Natural killer cell (primary cell): ENCODE data around the gene RBBP8NL. TPM values are rescaled to one million over a fixed set of nuclear protein-coding genes. Genes with fewer than 3 reads are reported as not detected.

ENCODE experiments used
- ATAC-seq, 3 donors: fragments of 150-1000 bp in 2 of 3; fragments of 200-7000 bp in 1 of 3; cut with Tn5 transposase; 1 replicate in 1 of 3; 2 replicates in 2 of 3; pipeline ENCODE4 v1.10.0; 2021; ENCODE audit warnings: mild to moderate bottlenecking in 2 of 3, moderate library complexity in 2 of 3
- DNase-seq, 2 donors: peaks; one replicate each; pipeline versions ENCODE4 v3.0.0 to v3.0.0-alpha.2; 2013 to 2021; ENCODE audit warnings: mixed read lengths in 1 of 2
- H3K27ac ChIP-seq: one replicate; pipeline ENCODE4 v1.5.1; 2013; ENCODE audit warnings: mild to moderate bottlenecking, low read length
- H3K27me3 ChIP-seq: one replicate; pipeline ENCODE4 v1.6.1; 2013; ENCODE audit warnings: low read length; ENCODE audit not compliant: control insufficient read depth, insufficient read depth
- H3K36me3 ChIP-seq: one replicate; pipeline ENCODE4 v1.6.1; 2013; ENCODE audit warnings: low read length; ENCODE audit not compliant: control insufficient read depth, insufficient read depth
- H3K4me1 ChIP-seq: one replicate; pipeline ENCODE4 v1.6.1; 2013; ENCODE audit warnings: low read length; ENCODE audit not compliant: control insufficient read depth, insufficient read depth
- H3K4me3 ChIP-seq: one replicate; pipeline ENCODE4 v1.5.1; 2013; ENCODE audit warnings: low read length
- H3K9me3 ChIP-seq: one replicate; pipeline ENCODE4 v1.6.1; 2013; ENCODE audit warnings: low read length; ENCODE audit not compliant: control insufficient read depth, insufficient read depth
- H3K27ac Mint-ChIP-seq, 2 donors: one replicate each; pipeline ENCODE4 v1.8.0; 2022; ENCODE audit warnings: mild to moderate bottlenecking in 2 of 2, mixed read lengths in 2 of 2, moderate library complexity in 1 of 2
- H3K27me3 Mint-ChIP-seq, 2 donors: one replicate each; pipeline ENCODE4 v1.8.0; 2022; ENCODE audit warnings: low read depth in 2 of 2, mixed read lengths in 2 of 2
- H3K36me3 Mint-ChIP-seq: one replicate; pipeline ENCODE4 v1.8.0; 2022; ENCODE audit warnings: mixed read lengths
- H3K4me1 Mint-ChIP-seq, 2 donors: one replicate each; pipeline ENCODE4 v1.8.0; 2022; ENCODE audit warnings: mixed read lengths in 2 of 2
- H3K4me3 Mint-ChIP-seq: one replicate; pipeline ENCODE4 v1.8.0; 2022; ENCODE audit warnings: mild to moderate bottlenecking, moderate library complexity, mixed read lengths
- H3K9me3 Mint-ChIP-seq, 2 donors: one replicate each; pipeline ENCODE4 v1.8.0; 2022; ENCODE audit warnings: mixed read lengths in 2 of 2
- WGBS: methylation state at CpG from one replicate; pipeline ENCODE4 v1.1.7; 2013; ENCODE audit warnings: missing lambda C conversion rate; ENCODE audit not compliant: insufficient coverage; 5-methylcytosine and 5-hydroxymethylcytosine counted together
- intact Hi-C: fragments of 100-400 bp; cut with micrococcal nuclease; formaldehyde crosslinking; loops from one replicate; pipeline ENCODE4 v1.14.2; 2022
- total RNA-seq, 4 donors: library from RNA; stranded (reverse); fragments of 120-200 nt in 1 of 4; gene quantifications; one replicate each; pipeline versions ENCODE4 v1.2.3 to v1.2.4, GENCODE V29; 2013 to 2022
- TF ChIP-seq, protein P1 (sequence below): fragments of 200-600 bp; IDR thresholded peaks from one replicate; pipeline ENCODE4 v1.8.0; 2022; ENCODE audit warnings: antibody characterized with exemption

Gene RBBP8NL, protein sequence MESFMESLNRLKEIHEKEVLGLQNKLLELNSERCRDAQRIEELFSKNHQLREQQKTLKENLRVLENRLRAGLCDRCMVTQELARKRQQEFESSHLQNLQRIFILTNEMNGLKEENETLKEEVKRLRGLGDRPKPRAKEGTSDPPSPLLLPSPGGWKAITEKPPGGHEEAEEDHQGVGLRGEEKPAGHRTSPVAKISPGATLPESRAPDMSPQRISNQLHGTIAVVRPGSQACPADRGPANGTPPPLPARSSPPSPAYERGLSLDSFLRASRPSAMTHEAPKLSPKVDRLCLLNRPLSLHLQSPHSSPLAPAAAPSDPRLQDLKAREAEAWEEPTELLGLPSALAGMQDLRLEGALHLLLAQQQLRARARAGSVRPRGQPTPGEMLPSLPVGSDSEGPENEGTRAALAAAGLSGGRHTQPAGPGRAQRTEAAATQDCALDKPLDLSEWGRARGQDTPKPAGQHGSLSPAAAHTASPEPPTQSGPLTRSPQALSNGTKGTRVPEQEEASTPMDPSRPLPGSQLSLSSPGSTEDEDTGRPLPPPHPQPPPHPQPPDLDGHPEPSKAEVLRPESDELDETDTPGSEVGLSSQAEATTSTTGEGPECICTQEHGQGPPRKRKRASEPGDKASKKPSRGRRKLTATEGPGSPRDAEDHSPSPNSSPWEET
- total RNA-seq, result not detected
- not detected for total RNA-seq (2013)

DNA sequence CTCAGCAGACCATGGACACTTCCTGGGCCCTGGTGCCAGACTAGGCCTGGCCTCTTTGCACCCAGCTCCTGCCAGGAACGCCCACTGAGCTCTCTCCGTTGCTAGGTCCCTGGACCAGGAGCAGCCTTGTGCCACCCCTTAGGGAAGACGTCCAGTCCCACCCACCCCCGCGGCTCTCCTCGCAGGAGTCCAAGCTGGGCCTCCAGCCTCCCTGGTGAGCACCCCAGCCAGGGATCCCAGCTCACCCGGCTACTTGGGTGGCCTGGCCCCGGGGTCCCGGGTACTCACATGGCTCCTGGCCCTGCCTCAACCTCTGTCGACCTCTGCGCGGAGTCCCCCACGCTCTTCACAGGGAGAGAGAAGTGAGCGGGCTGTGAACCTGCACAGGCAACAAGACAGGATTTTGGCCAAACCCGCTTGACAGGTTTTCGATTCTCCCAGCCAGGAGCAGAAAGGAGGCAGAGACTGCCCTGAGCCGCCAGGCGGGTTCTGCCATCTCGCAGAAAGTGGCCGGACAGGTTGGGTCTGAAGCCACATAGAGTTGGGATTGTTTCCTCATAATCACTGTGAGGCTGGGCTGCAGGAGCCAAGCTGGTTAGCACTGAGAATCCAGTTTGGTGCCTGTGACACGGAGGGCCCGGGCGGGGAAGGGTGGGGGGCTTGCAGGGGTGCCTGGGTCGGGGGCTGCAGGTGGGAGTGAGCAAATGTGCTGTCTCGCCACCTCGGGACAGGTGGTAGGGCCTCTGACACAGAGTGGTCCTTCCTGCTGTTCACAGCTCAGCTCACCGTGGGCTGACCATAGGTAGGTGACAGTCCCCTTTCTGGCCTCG, at the start of gene RBBP8NL:
TSS of gene RBBP8NL (minus strand) at position 368 of the 830 bp plus-strand sequence. CDS start 7,892 bp downstream, outside the sequence.
- H3K36me3 Mint-ChIP-seq, result no peaks in the 10 kb centered on the region
- intact Hi-C loops, result no loop called here
- H3K9me3 ChIP-seq, result no peaks in the 10 kb centered on the region
- H3K27me3 Mint-ChIP-seq, result no peaks in the 10 kb centered on the region
- no peaks in the 10 kb centered on the region for H3K9me3 Mint-ChIP-seq
- no peaks in the 10 kb centered on the region for H3K27me3 ChIP-seq
- no peak for DNase-seq
- TF ChIP-seq, protein P1, sequence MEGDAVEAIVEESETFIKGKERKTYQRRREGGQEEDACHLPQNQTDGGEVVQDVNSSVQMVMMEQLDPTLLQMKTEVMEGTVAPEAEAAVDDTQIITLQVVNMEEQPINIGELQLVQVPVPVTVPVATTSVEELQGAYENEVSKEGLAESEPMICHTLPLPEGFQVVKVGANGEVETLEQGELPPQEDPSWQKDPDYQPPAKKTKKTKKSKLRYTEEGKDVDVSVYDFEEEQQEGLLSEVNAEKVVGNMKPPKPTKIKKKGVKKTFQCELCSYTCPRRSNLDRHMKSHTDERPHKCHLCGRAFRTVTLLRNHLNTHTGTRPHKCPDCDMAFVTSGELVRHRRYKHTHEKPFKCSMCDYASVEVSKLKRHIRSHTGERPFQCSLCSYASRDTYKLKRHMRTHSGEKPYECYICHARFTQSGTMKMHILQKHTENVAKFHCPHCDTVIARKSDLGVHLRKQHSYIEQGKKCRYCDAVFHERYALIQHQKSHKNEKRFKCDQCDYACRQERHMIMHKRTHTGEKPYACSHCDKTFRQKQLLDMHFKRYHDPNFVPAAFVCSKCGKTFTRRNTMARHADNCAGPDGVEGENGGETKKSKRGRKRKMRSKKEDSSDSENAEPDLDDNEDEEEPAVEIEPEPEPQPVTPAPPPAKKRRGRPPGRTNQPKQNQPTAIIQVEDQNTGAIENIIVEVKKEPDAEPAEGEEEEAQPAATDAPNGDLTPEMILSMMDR, result no peak
- no peak within 1 kb of the TSS for H3K27ac Mint-ChIP-seq
- ATAC-seq, result no peak
- no peaks in the 10 kb centered on the region for H3K4me1 ChIP-seq
- 83% methylated on average over 28 of the region's 28 CpGs for WGBS
- no peaks in the 10 kb centered on the region for H3K4me1 Mint-ChIP-seq
- H3K4me3 ChIP-seq, result no peak within 1 kb of the TSS
- H3K36me3 ChIP-seq, result no peaks in the 10 kb centered on the region
- no peak within 1 kb of the TSS for H3K27ac ChIP-seq
- H3K4me3 Mint-ChIP-seq, result no peak within 1 kb of the TSS

DNA sequence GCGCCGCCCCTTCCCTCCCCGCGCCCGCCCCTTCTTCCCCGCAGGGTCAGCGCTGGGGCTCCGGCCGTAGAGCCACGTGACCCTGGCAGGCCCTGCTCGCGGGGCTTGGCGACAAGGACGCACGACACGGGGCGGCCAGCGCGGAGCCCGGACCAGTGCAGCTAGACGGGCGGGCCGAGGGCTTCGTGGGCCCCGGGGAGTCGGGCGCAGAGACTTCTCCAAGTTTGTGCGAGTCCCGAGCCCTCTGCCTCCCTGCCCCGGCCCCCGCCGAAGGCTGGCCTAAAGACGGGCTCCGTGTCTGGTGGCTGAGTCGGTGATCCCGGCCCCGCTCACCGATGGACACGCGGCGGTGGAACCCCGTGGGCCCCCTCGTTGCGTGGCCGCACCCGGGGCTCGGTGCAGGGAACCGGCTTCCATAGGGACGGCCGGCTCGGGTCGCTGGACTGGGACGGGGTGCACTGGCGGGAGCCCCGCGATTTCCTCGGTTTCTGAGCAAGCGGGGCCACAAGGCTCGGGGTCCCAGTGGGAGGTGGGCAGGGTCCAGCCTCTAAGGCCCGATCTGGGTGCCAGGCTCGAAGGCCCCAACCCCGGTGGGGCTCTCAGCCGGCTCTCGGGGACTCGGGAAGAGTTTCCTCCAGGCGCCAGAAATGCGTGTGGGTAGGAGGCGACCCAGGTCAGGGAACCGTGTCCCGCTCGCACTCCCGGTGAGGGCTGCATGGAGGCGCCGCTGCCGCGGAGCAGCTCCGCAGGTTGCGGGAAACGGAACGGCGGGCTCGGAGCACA, 48.9 kb upstream of the RBBP8NL start:
- peaks cover 8% of the 10 kb centered on the region for H3K4me1 ChIP-seq
- H3K27ac ChIP-seq, result no peak overlapping the region
- H3K36me3 ChIP-seq, result no peaks in the 10 kb centered on the region
- H3K4me3 Mint-ChIP-seq, result no peak overlapping the region
- 4% methylated on average over 82 of the region's 82 CpGs for WGBS
- H3K27me3 Mint-ChIP-seq, result peaks cover 45% of the 10 kb centered on the region in 2 donors
- peaks cover 0 to 7% of the 10 kb centered on the region in 2 donors for H3K4me1 Mint-ChIP-seq
- H3K9me3 ChIP-seq, result no peaks in the 10 kb centered on the region
- TF ChIP-seq, protein P1, result no peak
- ATAC-seq (no peak), DNase-seq (no peak)
- H3K4me3 ChIP-seq, result no peak overlapping the region
- H3K9me3 Mint-ChIP-seq, result no peaks in the 10 kb centered on the region
- intact Hi-C loops, result no loop called here
- no peaks in the 10 kb centered on the region for H3K36me3 Mint-ChIP-seq
- no peak overlapping the region for H3K27ac Mint-ChIP-seq
- H3K27me3 ChIP-seq, result peaks cover 22% of the 10 kb centered on the region

DNA sequence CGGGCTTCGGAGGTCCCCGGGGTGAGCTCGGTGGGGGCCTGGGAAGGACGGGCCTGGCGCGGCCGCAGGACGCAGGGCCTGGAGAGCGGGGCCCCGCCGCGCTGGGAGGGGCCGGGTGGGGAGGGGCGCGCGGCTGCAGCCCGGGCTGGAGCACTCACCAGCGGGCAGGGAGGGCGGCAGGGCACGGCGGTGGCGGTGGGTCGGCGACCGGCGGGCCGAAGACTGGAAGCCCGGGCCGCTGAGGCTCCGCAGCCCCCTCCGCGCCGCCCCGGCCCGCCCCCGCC, 48.4 kb upstream of the RBBP8NL start, which contains the start of gene GATA5:
TSS of gene GATA5 (minus strand) at position 224 of the 284 bp plus-strand sequence. CDS start 474 bp downstream, outside the sequence.
- peaks cover 0 to 7% of the 10 kb centered on the region in 2 donors for H3K4me1 Mint-ChIP-seq
- H3K27ac ChIP-seq, result no peak within 1 kb of the TSS
- H3K27me3 Mint-ChIP-seq, result peaks cover 45% of the 10 kb centered on the region in 2 donors
- H3K27me3 ChIP-seq, result peaks cover 22% of the 10 kb centered on the region
- peak within 1 kb of the TSS; percentile 75 for H3K4me3 Mint-ChIP-seq
- intact Hi-C loops, result no loop called here
- no peaks in the 10 kb centered on the region for H3K9me3 Mint-ChIP-seq
- ATAC-seq (no peak), DNase-seq (no peak)
- TF ChIP-seq, protein P1, result no peak
- no peaks in the 10 kb centered on the region for H3K36me3 ChIP-seq
- peaks cover 8% of the 10 kb centered on the region for H3K4me1 ChIP-seq
- WGBS, result under 1% methylated on average over 37 of the region's 37 CpGs
- H3K9me3 ChIP-seq, result no peaks in the 10 kb centered on the region
- H3K27ac Mint-ChIP-seq, result no peak within 1 kb of the TSS
- no peak within 1 kb of the TSS for H3K4me3 ChIP-seq
- no peaks in the 10 kb centered on the region for H3K36me3 Mint-ChIP-seq
